GM19328 (cell line): Measurements from ENCODE around the gene UBE2E1.
"Not testable (repeated sequence)": the region's sequence is repeated elsewhere in the genome, so short reads cannot be mapped to it uniquely, and the experiment has no call there.

Experiments
- ATAC-seq: cut with Tn5 transposase; IDR thresholded peaks from one replicate; pipeline ENCODE4 v1.9.1; 2021; ENCODE audit warnings: mild to moderate bottlenecking, moderate library complexity; ENCODE audit not compliant: unreplicated experiment

UBE2E1 gene

GRCh38 chr3:23913873-23914743, 108.4 kb downstream of the UBE2E1 start:
- no peak for ATAC-seq

- ATAC-seq: no peak
Measured at GRCh38 chr3:23915537-23916108, 109.9 kb downstream of the UBE2E1 start.

GRCh38 chr3:23916152-23916885, 110.6 kb downstream of the UBE2E1 start:
- ATAC-seq: peak; percentile 39

GRCh38 chr3:23916886-23917678, 111.3 kb downstream of the UBE2E1 start, which contains the start of the genes NKIRAS1 and RPL15:
Gene NKIRAS1 (minus strand): TSS chr3:23916990. CDS start chr3:23910904, 6,086 bp downstream.
Gene RPL15 (plus strand): TSS chr3:23917132. CDS start chr3:23917860, 728 bp downstream.
- peak; percentile 93 for ATAC-seq

GRCh38 chr3:23917679-23918303, 112.0 kb downstream of the UBE2E1 start:
- ATAC-seq: not testable (repeated sequence)

- ATAC-seq: not testable (repeated sequence)
Measured at GRCh38 chr3:23918331-23918730, 112.6 kb downstream of the UBE2E1 start.

- ATAC-seq: no peak
Measured at GRCh38 chr3:23919628-23920027, 113.9 kb downstream of the UBE2E1 start.

- ATAC-seq: no peak
Measured at GRCh38 chr3:23920151-23920655, 114.4 kb downstream of the UBE2E1 start.

GRCh38 chr3:23921052-23921511, 115.3 kb downstream of the UBE2E1 start:
- no peak for ATAC-seq

- ATAC-seq: no peak
Measured at GRCh38 chr3:23923786-23924185, 118.0 kb downstream of the UBE2E1 start.

GRCh38 chr3:23926246-23926645, 120.5 kb downstream of the UBE2E1 start:
- no peak for ATAC-seq

- no peak for ATAC-seq
Measured at GRCh38 chr3:23926736-23927135, 121.0 kb downstream of the UBE2E1 start.

- ATAC-seq: no peak
Measured at GRCh38 chr3:23928524-23928923, 122.8 kb downstream of the UBE2E1 start.

GRCh38 chr3:23931597-23931996, 125.8 kb downstream of the UBE2E1 start:
- no peak for ATAC-seq

- ATAC-seq: no peak
Measured at GRCh38 chr3:23932571-23932970, 126.8 kb downstream of the UBE2E1 start.

- ATAC-seq: no peak
Measured at GRCh38 chr3:23934253-23934652, 128.5 kb downstream of the UBE2E1 start.

GRCh38 chr3:23937296-23937695, 131.5 kb downstream of the UBE2E1 start:
- no peak for ATAC-seq

- no peak for ATAC-seq
Measured at GRCh38 chr3:23938688-23939087, 132.9 kb downstream of the UBE2E1 start.

- ATAC-seq: no peak
Measured at GRCh38 chr3:23940775-23941174, 135.0 kb downstream of the UBE2E1 start.
